Thyroid gland (tissue), 4 donors: ENCODE data around the gene SHTN1. TPM values are rescaled to one million over a fixed set of nuclear protein-coding genes. Genes with fewer than 3 reads are reported as not detected.

Experiments
- DNase-seq, 2 donors: peaks; one replicate each; pipeline ENCODE4 v3.0.0-alpha.2; 2019
- H3K27ac ChIP-seq, 3 donors: fragments of 200-600 bp; sonication (generic); 1 replicate in 2 of 3; 2 replicates in 1 of 3; pipeline ENCODE4 v1.5.1; 2016 to 2019; ENCODE audit warnings: mild to moderate bottlenecking in 1 of 3, moderate library complexity in 1 of 3
- H3K27me3 ChIP-seq: fragments of 200-600 bp; sonication (generic); one replicate; pipeline ENCODE4 v1.5.1; 2019
- H3K36me3 ChIP-seq, 2 donors: fragments of 200-600 bp; sonication (generic); one replicate each; pipeline ENCODE4 v1.5.1; 2016 to 2019
- H3K4me1 ChIP-seq, 2 donors: fragments of 200-600 bp; sonication (generic); one replicate each; pipeline ENCODE4 v1.5.1; 2017 to 2019
- H3K4me3 ChIP-seq, 3 donors: fragments of 200-600 bp; sonication (generic); replicated peaks in 1 of 3; 1 replicate in 2 of 3; 2 replicates in 1 of 3; pipeline ENCODE4 v1.5.1; 2016; ENCODE audit warnings: mild to moderate bottlenecking in 1 of 3
- H3K9me3 ChIP-seq: fragments of 200-600 bp; sonication (generic); one replicate; pipeline ENCODE4 v1.5.1; 2017
- CTCF ChIP-seq, 6 experiments: fragments of 200-600 bp in 3 of 6; fragments of 450-650 bp in 3 of 6; sonication (generic) in 3 of 6; IDR thresholded peaks; one replicate each; pipeline ENCODE4 v1.5.1; 2016 to 2019; ENCODE audit warnings: antibody characterized with exemption in 6 of 6, mild to moderate bottlenecking in 2 of 6, inconsistent platforms in 1 of 6, moderate library complexity in 1 of 6
- POLR2A ChIP-seq, 2 donors: fragments of 450-650 bp; IDR thresholded peaks; one replicate each; pipeline ENCODE4 v1.6.1; 2017; ENCODE audit warnings: antibody characterized with exemption in 2 of 2, mild to moderate bottlenecking in 2 of 2, moderate library complexity in 1 of 2
- WGBS, 2 donors: methylation state at CpG; one replicate each; pipeline ENCODE4 v1.1.5; 2017; 5-methylcytosine and 5-hydroxymethylcytosine counted together
- intact Hi-C: fragments of 100-400 bp; cut with DNase I; formaldehyde crosslinking; loops from one replicate; pipeline ENCODE4 v1.15.1; 2023
- small RNA-seq: library from RNA; depleted of rRNA; stranded (forward); fragments of <200 nt; gene quantifications from one replicate; pipeline ENCODE3, GENCODE V24; 2016
- total RNA-seq, 4 donors: library from RNA; depleted of rRNA; stranded (reverse); fragments of >200 nt; gene quantifications; one replicate each; pipeline ENCODE4 v1.2.3, GENCODE V29; 2016

Gene SHTN1
- total RNA-seq, 4 donors from 2014 or later: 31.6 to 103 (median 37.7) TPM

- WGBS, 2 donors: 74 to 77% methylated on average over 8 of the region's 8 CpGs
- intact Hi-C loops: no loop called here
- no peaks in the 10 kb centered on the region for H3K9me3 ChIP-seq
- H3K27me3 ChIP-seq: no peaks in the 10 kb centered on the region
- no peak overlapping the region for H3K27ac ChIP-seq
- no peak for DNase-seq
- no peak overlapping the region for H3K4me3 ChIP-seq
- H3K36me3 ChIP-seq: no peaks in the 10 kb centered on the region
- no peak for TF ChIP-seq POLR2A (IDR thresholded peaks at IDR 0.05)
- no peak for TF ChIP-seq CTCF (IDR thresholded peaks at IDR 0.05)
- no peaks in the 10 kb centered on the region for H3K4me1 ChIP-seq
Observed at GRCh38 chr10:116836902-116837523, 168.0 kb downstream of the SHTN1 start.

- Histone ChIP-seq H3K27me3 (no peaks in the 10 kb centered on the region), H3K4me3 (no peak overlapping the region), H3K27ac (no peak overlapping the region), H3K4me1 (no peaks in the 10 kb centered on the region), H3K9me3 (no peaks in the 10 kb centered on the region), H3K36me3 (no peaks in the 10 kb centered on the region)
- WGBS, 2 donors: 49 to 58% methylated on average over 4 of the region's 4 CpGs
- intact Hi-C loops: no loop called here
- DNase-seq: peak; percentile 11 to 12
- TF ChIP-seq POLR2A (IDR thresholded peaks at IDR 0.05): no peak
Observed at GRCh38 chr10:116836083-116836482, 168.9 kb downstream of the SHTN1 start.

- WGBS, 2 donors: 69 to 73% methylated on average over 7 of the region's 7 CpGs
- intact Hi-C loops: no loop called here
Observed at GRCh38 chr10:116835658-116836057, 169.3 kb downstream of the SHTN1 start.

GRCh38 chr10:116833986-116834985 lies 170.7 kb downstream of the SHTN1 start:
- H3K27ac ChIP-seq: no peak overlapping the region
- no peaks in the 10 kb centered on the region for H3K4me1 ChIP-seq
- WGBS, 2 donors: 73 to 74% methylated on average over 17 of the region's 17 CpGs
- TF ChIP-seq CTCF (IDR thresholded peaks at IDR 0.05) (no peak), POLR2A (IDR thresholded peaks at IDR 0.05) (no peak)
- H3K9me3 ChIP-seq: no peaks in the 10 kb centered on the region
- H3K36me3 ChIP-seq: no peaks in the 10 kb centered on the region
- no peak overlapping the region for H3K4me3 ChIP-seq
- no peak for DNase-seq
- intact Hi-C loops: no loop called here
- H3K27me3 ChIP-seq: no peaks in the 10 kb centered on the region

More at GRCh38 chr10:116835658-116836057, 169.3 kb downstream of the SHTN1 start:
- no peak overlapping the region for H3K4me3 ChIP-seq
- no peaks in the 10 kb centered on the region for H3K36me3 ChIP-seq
- H3K27ac ChIP-seq: no peak overlapping the region
- TF ChIP-seq POLR2A (IDR thresholded peaks at IDR 0.05) (no peak), CTCF (IDR thresholded peaks at IDR 0.05) (no peak)
- no peaks in the 10 kb centered on the region for H3K27me3 ChIP-seq
- DNase-seq: no peak
- no peaks in the 10 kb centered on the region for H3K9me3 ChIP-seq
- no peaks in the 10 kb centered on the region for H3K4me1 ChIP-seq

- no peaks in the 10 kb centered on the region for H3K36me3 ChIP-seq
- no peaks in the 10 kb centered on the region for H3K27me3 ChIP-seq
- 81 to 85% methylated on average over 10 of the region's 10 CpGs for WGBS, 2 donors
- no peak for DNase-seq
- H3K27ac ChIP-seq: no peak overlapping the region
- H3K9me3 ChIP-seq: no peaks in the 10 kb centered on the region
- H3K4me3 ChIP-seq: no peak overlapping the region
- intact Hi-C loops: no loop called here
- no peak for TF ChIP-seq POLR2A (IDR thresholded peaks at IDR 0.05)
- no peak for TF ChIP-seq CTCF (IDR thresholded peaks at IDR 0.05)
- H3K4me1 ChIP-seq: no peaks in the 10 kb centered on the region
Observed at GRCh38 chr10:116831790-116832189, 173.2 kb downstream of the SHTN1 start.

Small RNA genes within 50 kb of the gene (small RNA-seq; reads per million reads assigned to genes)
- gene AC012308.1: not detected

Other genes with a start within 250 kb of the SHTN1 start
- gene ENO4, start 155.7 kb downstream of the SHTN1 start, total RNA-seq: 1 to 10 TPM in 3 of 4 donors, under 1 TPM in 1; 0.44 to 1.8 (median 1.2) TPM
- not detected for gene VAX1, start 133.1 kb upstream of the SHTN1 start, total RNA-seq
- gene KCNK18, start 192.3 kb upstream of the SHTN1 start, total RNA-seq: not detected
- under 1 TPM in 1 of 4 donors, not detected in 3; 0.13 TPM for gene SLC18A2, start 235.9 kb upstream of the SHTN1 start, total RNA-seq